NCI-H1048 (cell line): Measurements from ENCODE around the gene PCDHB4.
"Not testable (repeated sequence)": the region's sequence is repeated elsewhere in the genome, so short reads cannot be mapped to it uniquely, and the experiment has no call there.

Experiments
- DNase-seq: peaks from one replicate; lab custom pipeline; 2025; lab: John Stamatoyannopoulos, UW

Gene PCDHB4

DNA sequence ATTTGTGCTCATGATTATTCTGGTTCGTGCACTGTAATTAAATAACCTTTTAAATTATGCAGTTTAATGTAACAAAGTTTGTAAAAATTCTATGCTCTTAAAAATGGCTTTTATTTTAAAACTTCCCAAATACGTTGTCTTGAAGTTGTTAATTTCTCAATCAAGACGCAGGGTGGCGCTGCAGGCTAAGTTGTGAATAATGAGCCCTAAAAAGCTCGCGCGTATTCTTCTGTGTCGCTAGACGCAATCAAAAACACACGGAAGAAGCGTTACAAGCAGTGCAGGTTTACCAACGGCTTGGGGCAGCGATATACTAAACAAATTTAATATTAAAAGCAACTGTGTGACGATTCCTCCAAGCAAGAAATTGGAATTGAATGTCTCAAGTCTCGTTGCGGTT, at the start of gene PCDHB4:
PCDHB4 (plus strand) TSS at position 256 of the 400 bp plus-strand sequence. CDS start 181 bp downstream, outside the sequence.
- DNase-seq = no peak

DNA sequence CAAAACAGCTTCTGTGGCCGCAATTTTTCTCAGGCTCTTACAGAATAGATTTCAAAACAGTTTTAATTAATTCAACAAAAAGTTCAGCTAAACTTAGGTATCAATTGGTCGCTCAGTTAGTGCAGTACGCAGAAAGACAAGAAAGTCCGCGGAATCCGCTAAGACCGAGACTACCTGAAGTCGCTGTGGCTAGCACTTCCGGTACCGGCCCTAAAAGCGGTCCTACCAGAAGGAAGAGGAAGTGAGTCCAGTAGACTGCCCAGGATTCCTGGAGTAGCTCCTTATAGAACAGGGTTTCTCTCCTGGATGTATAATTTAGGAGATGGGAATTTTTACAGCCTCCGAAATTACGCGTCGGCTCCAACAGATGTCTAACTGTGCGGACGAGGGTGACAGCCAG, 43.8 kb upstream of the PCDHB4 start:
- DNase-seq = no peak

DNA sequence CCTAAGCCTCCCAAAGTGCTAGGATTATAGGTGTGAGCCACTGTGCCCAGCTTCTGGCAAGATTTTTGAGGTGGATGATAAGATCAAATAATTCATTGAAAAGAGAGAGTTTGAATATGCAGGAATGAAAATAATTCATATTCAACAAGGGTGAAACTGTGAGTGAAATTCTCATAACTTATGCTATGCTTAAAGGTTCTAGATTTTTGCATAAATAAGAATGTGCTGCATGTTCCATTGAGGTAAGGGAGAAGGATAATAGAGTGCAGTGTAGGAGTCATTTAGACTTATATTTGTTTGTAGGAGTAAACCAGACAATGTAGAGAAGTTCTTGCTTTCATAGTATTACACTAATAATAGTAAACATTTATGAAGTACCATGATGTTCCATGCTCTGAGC, 39.4 kb upstream of the PCDHB4 start:
- DNase-seq = no peak

DNA sequence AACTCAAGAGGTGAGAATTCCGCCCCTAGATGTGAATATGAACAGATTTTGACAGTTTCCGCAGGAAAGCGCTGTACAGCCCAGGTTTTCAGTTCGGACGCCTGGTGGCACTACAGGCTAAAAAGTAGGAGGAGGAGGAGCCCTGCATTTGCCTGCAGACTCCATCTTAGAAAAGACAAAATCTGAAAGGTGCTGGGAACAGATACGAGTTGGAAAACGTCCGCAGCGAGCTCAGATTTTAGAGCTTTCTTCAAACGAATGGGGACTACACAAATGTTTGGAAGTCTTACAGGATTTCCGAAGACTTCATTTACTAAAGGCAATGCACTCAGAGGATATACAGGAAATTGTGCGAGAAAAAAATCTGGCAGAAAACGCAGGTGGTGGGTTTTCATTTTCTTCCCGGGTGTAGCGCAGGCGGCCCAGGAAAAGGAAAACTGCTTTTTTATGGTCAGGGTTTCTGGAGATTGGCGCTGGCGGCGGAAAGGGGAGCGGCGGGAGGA, 37.1 kb upstream of the PCDHB4 start:
- DNase-seq = no peak

DNA sequence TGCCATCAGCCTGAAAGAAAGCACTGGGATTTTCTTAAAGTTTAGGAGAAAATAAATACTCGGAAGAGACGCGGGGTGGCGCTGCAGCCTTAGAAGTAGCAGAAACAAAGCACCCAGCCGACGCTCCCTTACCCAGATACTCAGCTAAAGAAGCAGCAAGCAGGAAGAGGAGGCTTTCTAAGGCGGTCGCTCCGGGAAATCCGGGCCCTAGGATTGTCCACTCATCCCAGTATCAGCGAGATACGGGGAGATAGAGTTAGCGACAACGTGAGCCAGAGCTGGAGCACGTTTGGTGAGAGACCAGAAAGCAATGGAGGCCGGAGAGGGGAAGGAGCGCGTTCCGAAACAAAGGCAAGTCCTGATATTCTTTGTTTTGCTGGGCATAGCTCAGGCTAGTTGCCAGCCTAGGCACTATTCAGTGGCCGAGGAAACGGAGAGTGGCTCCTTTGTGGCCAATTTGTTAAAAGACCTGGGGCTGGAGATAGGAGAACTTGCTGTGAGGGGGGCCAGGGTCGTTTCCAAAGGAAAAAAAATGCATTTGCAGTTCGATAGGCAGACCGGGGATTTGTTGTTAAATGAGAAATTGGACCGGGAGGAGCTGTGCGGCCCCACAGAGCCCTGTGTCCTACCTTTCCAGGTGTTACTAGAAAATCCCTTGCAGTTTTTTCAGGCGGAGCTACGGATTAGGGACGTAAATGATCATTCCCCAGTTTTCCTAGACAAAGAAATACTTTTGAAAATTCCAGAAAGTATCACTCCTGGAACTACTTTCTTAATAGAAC, 26.9 kb upstream of the PCDHB4 start, which contains the start of gene PCDHB2:
PCDHB2 (plus strand) TSS at position 135 of the 782 bp plus-strand sequence; CDS start at position 311, 176 bp downstream.
- DNase-seq = peak; percentile 38

DNA sequence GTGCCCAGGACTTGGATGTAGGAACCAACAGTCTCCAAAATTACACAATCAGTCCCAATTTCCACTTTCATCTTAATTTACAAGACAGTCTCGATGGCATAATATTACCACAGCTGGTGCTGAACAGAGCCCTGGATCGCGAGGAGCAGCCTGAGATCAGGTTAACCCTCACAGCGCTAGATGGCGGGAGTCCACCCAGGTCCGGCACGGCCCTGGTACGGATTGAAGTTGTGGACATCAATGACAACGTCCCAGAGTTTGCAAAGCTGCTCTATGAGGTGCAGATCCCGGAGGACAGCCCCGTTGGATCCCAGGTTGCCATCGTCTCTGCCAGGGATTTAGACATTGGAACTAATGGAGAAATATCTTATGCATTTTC, 26.4 kb upstream of the PCDHB4 start:
- no peak for DNase-seq

DNA sequence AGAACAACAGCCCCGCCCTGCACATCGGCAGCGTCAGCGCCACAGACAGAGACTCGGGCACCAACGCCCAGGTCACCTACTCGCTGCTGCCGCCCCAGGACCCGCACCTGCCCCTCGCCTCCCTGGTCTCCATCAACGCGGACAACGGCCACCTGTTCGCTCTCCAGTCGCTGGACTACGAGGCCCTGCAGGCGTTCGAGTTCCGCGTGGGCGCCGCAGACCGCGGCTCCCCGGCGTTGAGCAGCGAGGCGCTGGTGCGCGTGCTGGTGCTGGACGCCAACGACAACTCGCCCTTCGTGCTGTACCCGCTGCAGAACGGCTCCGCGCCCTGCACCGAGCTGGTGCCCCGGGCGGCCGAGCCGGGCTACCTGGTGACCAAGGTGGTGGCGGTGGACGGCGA, 25.4 kb upstream of the PCDHB4 start:
- DNase-seq = not testable (repeated sequence)

- DNase-seq = not testable (repeated sequence)
These were observed 25.0 kb upstream of the PCDHB4 start for GRCh38 chr5:141096586-141096985.

DNA sequence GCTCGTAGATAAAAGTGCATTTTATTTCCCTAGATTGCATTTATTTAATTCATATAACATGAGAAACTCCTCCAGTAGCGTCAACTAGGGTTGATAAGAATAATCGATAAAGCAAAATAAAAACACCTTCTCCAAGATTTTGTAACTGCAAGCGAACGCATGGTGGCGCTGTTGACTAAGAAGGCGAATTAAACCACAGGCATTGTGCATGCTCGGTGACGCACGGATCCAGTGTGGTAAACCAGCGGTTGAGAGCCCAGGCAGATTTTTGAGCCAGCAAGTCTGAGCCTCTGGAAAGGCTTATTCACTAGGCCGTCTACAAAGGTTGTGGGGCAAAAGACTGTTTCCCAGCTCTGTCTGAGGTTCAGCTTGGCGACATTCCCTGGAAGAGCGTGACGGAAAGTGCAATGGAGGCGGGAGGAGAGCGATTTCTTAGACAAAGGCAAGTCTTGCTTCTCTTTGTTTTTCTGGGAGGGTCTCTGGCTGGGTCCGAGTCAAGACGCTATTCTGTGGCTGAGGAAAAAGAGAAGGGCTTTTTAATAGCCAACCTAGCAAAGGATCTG, 21.3 kb upstream of the PCDHB4 start, which contains the start of gene PCDHB3:
PCDHB3 (plus strand) TSS at position 231 of the 563 bp plus-strand sequence; CDS start at position 408, 177 bp downstream.
- no peak for DNase-seq

DNA sequence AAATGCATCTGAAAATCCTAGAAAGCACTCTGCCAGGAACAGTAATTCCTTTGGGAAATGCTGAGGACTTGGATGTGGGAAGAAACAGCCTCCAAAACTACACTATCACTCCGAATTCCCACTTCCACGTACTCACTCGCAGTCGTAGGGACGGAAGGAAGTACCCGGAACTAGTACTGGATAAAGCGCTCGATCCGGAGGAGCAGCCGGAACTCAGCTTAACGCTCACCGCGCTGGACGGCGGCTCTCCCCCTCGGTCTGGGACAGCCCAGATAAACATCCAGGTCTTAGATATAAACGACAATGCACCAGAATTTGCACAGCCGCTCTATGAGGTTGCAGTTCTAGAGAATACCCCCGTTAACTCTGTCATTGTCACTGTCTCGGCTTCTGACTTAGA, 20.6 kb upstream of the PCDHB4 start:
- DNase-seq = no peak

GRCh38 chr5:141102070-141102469, 19.5 kb upstream of the PCDHB4 start:
- not testable (repeated sequence) for DNase-seq

DNA sequence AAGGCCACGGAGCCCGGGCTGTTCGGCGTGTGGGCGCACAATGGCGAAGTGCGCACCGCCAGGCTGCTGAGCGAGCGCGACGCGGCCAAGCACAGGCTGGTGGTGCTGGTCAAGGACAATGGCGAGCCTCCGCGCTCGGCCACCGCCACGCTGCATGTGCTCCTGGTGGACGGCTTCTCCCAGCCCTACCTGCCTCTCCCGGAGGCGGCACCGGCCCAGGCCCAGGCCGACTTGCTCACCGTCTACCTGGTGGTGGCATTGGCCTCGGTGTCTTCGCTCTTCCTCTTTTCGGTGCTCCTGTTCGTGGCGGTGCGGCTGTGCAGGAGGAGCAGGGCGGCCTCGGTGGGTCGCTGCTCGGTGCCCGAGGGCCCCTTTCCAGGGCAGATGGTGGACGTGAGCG, 19.1 kb upstream of the PCDHB4 start:
- not testable (repeated sequence) for DNase-seq

- no peak for DNase-seq
These were observed 16.3 kb upstream of the PCDHB4 start for GRCh38 chr5:141105350-141105749.

GRCh38 chr5:141119250-141119649, 2.4 kb upstream of the PCDHB4 start:
- no peak for DNase-seq

DNA sequence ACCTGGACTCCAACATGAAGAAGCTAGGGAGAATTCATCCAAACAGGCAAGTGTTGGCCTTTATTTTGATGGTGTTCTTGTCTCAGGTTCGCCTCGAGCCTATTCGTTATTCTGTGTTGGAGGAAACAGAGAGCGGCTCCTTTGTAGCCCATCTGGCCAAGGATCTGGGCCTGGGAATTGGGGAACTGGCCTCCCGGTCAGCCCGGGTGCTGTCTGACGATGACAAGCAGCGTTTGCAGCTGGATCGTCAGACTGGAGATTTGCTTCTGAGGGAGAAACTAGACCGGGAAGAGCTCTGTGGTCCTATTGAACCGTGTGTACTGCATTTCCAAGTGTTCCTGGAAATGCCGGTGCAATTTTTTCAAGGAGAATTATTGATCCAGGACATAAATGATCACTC, 367 bp downstream of the PCDHB4 start:
- DNase-seq = no peak

GRCh38 chr5:141123396-141124135, 1.9 kb downstream of the PCDHB4 start:
- DNase-seq = not testable (repeated sequence)

- no peak for DNase-seq
These were observed 5.7 kb downstream of the PCDHB4 start for GRCh38 chr5:141127305-141127704.

GRCh38 chr5:141135030-141135717, 13.6 kb downstream of the PCDHB4 start, which contains the start of gene PCDHB5:
Gene PCDHB5 (plus strand): TSS chr5:141135206. CDS start chr5:141135435, 229 bp downstream.
- no peak for DNase-seq

DNA sequence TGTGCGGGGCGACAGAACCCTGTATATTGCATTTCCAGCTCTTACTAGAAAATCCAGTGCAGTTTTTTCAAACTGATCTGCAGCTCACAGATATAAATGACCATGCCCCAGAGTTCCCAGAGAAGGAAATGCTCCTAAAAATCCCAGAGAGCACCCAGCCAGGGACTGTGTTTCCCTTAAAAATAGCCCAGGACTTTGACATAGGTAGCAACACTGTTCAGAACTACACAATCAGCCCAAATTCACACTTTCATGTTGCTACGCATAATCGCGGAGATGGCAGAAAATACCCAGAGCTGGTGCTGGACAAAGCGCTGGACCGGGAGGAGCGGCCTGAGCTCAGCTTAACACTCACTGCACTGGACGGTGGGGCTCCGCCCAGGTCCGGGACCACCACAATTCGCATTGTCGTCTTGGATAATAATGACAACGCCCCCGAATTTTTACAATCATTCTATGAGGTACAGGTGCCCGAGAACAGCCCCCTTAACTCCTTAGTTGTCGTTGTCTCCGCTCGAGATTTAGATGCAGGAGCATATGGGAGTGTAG, 14.2 kb downstream of the PCDHB4 start:
- DNase-seq = no peak

DNA sequence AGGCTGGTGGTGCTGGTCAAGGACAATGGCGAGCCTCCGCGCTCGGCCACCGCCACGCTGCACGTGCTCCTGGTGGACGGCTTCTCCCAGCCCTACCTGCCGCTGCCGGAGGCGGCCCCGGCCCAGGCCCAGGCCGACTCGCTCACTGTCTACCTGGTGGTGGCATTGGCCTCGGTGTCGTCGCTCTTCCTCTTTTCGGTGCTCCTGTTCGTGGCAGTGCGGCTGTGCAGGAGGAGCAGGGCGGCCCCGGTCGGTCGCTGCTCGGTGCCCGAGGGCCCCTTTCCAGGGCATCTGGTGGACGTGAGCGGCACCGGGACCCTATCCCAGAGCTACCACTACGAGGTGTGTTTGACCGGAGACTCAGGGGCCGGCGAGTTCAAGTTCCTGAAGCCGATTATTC, 15.7 kb downstream of the PCDHB4 start:
- not testable (repeated sequence) for DNase-seq

DNA sequence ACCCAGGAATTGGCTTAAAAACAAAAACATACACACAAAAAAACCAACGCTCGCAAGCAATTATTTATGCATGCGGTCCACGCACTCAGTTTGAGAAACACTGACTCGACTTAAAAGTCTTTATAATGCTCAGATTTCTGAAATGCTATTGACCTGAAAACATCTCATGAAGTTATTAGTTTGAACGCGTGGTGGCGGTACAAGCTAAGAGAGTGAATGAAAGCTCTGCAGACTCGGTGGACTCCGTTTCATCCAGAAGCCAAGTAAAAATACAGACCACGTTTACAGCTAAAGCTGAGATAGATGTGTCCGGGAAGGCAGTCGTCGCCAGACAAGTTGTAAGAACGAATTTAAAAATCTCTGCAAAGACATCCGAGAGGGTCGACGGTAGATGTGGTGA, 28.2 kb downstream of the PCDHB4 start, which contains the start of gene PCDHB6:
PCDHB6 (plus strand) TSS at position 246 of the 400 bp plus-strand sequence. CDS start 201 bp downstream, outside the sequence.
- DNase-seq = no peak
